GM19395 (cell line): Measurements from ENCODE around the gene NEK4.

Experiments
- ATAC-seq: cut with Tn5 transposase; IDR thresholded peaks from one replicate; pipeline ENCODE4 v1.9.1; 2021; ENCODE audit warnings: mild to moderate bottlenecking, moderate library complexity; ENCODE audit not compliant: unreplicated experiment

Gene NEK4

GRCh38 chr3:52705438-52705687, 65.4 kb downstream of the NEK4 start:
- ATAC-seq: no peak

- no peak for ATAC-seq
Measured at GRCh38 chr3:52704611-52705437, 65.9 kb downstream of the NEK4 start.

DNA sequence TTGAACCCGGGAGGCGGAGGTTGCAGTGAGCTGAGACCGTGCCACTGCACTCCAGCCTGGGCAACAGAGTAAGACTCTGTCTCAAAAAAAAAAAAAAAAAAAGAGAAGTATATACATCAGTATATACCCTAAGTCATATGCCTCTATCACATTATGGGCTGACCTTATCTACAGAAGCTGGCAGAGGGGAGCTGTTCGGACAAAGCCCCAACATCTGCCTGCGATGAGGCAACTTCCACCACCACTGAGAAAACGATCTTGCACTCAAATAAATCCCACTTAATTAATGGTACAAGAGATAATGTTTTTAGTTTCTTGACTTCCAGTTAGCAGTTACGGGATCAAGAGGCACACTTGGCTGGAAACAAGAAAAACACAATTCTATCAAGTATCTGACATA, 67.4 kb downstream of the NEK4 start:
- no peak for ATAC-seq

GRCh38 chr3:52697632-52697965, 73.1 kb downstream of the NEK4 start:
- no peak for ATAC-seq

DNA sequence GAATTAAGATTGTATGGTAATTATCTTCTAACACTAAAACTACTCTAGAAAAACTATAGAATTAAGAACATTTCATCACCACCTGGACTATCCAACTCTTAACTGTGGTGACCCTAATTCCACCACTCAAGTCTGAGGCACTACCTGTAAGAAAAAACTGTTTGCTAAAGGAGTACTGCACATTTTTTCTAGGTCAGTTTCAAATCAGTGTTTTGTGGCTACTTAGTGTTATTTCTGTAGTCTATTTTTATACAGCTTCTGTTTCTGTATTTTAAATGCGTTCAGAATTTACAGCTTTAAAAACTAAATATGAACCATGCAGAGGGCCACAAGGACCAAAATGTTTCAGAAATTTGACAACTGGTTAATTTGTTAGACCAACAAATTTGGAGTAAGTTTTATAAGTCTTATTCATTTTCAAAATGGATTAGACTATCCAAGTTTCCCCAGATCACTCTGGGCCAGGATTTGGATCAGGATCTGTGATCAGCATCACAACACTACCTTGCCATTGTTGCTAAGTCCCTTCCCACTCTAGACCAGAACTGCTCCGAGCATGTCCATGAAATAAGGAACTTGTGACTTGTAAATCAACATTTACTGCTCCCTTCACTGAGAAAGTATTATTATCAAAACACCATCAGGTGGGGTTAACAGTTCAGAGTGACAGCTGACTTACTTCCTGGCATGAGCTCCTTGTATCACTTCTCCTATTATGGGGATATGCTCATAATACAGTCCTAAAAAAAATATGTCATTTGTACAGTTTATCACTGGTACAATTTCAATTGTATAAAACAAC, 73.7 kb downstream of the NEK4 start:
- no peak for ATAC-seq

- ATAC-seq: no peak
Measured at GRCh38 chr3:52695798-52696671, 74.7 kb downstream of the NEK4 start.

- no peak for ATAC-seq
Measured at GRCh38 chr3:52694528-52695189, 76.1 kb downstream of the NEK4 start.

GRCh38 chr3:52693071-52693470, 77.7 kb downstream of the NEK4 start:
- ATAC-seq: no peak

DNA sequence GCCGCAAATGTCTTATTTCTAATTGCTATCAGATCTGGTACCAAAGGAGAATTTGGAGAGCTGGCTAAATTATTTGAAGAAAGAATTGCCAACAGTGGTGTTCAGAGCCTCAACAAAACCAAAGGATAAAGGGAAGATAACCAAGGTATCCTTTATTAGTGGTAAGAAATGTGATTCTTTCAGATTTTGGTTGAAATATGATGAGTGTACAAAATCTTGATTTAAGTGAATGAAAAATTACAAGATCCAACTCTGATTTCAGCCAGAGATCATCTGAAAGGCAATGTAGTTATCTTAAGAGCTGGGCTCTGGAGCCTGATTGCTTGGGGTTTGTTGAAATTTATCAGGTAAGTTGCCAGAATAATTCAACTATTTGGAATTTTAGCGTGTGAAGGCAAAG, 80.2 kb downstream of the NEK4 start:
- no peak for ATAC-seq

DNA sequence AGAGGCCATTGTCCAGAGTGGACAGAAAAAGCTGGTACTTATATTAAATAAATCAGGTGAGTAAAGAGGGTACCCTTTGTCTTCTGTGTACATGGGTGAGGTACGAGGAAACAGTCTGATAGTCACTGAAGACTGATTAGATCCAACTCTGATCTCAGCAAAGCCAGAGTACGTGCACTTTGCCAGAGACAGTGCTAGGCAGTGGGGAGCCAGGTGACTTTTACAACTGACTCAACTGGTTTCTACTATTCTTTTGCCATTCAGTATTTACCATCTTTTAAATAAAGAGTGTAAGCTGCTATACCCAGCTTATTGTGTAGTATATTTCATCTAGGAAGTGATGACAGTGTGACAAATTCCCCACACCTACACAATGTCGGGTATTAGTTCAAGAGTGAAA, 81.6 kb downstream of the NEK4 start:
- ATAC-seq: no peak

- ATAC-seq: no peak
Measured at GRCh38 chr3:52688266-52688665, 82.5 kb downstream of the NEK4 start.

DNA sequence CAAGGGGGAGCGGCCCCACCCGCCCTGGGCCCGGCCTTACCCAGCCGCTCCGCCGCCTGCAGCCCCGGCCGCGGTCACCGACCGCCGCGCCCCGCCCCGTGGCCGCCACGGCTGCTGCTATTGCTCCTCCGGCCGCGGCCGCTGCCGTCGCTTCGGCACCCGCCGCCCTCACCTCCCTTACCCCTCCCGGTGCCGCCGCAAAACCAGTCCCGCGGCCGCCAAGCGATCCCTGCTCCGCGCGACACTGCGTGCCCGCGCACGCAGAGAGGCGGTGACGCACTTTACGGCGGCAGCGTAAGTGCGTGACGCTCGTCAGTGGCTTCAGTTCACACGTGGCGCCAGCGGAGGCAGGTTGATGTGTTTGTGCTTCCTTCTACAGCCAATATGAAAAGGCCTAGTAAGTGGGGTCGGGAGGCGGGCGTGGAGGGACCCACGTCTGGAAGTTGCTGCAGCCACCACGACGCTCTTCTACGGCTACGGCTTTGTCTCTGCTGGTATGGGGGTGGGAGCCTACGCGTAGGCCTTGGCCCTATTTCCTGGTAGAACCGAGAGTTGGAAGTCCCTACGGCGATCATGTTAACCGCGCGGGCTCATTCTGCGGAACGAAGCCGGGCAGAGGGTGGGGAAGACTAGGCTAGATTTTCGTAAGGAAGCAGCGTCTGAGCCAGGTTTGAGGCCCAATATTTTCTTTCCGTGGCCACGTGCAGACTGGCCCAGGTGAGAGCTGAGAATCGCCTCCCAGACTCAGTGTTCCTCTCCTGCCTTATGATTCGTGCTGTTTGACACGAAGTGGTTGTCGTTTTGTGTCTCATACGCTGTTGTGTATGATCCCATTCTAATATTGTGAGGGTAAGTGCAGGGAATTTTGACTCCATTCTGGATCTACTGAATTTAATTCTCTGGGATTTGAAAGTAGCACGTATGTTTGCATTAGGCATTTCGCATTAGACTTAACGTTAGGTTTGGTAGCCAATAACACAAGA, 84.7 kb downstream of the NEK4 start, which contains the start of the genes GNL3 and PBRM1:
Gene GNL3, plus strand, starts transcription at position 324 of the 983 bp plus-strand sequence. Its CDS starts 61 bp downstream, at position 385.
Gene PBRM1, minus strand, starts transcription at position 205 of the 983 bp plus-strand sequence.
- ATAC-seq: peak; percentile 80

DNA sequence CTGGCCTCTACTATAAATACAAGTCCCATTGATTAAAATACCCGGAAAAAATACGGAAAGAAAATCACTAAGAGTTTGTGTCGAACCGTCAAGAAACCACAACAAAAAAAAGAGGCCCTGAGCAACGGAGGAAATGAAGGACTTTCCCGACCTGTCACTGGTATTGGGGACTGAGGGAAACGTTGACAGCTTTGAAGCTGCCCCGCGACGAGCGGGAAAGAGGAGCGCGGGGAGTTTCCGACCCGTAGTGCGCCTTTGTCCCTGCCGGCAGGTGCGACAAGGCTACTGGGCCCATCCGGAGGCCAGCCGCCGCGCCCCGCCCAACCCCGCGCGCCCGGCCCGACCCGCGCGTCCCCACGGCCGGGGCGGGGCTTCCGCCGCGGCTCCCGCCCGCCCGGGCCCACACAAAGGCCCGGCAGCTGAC, 85.4 kb downstream of the NEK4 start:
- ATAC-seq: peak; percentile 67

DNA sequence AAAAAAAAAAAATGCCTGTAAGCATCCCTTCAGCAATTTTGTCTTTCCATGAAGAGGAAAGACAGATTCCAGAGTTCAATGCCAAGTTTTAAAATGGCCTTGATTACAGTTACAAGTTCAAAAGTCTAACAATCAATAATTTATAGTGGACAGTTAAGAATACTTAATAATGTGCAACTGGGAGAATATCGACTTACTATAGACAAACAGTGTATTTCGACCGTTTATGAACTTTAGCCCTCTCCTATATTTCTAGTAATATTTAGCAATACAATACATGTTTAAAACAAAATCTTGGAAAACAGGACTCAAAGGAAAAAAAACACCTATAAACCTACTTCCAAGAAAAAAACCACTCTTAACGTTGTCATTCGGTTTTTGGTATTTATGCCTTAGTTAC, 86.6 kb downstream of the NEK4 start:
- ATAC-seq: no peak

- ATAC-seq: no peak
Measured at GRCh38 chr3:52683611-52684010, 87.1 kb downstream of the NEK4 start.

GRCh38 chr3:52682016-52682415, 88.7 kb downstream of the NEK4 start:
- ATAC-seq: no peak

DNA sequence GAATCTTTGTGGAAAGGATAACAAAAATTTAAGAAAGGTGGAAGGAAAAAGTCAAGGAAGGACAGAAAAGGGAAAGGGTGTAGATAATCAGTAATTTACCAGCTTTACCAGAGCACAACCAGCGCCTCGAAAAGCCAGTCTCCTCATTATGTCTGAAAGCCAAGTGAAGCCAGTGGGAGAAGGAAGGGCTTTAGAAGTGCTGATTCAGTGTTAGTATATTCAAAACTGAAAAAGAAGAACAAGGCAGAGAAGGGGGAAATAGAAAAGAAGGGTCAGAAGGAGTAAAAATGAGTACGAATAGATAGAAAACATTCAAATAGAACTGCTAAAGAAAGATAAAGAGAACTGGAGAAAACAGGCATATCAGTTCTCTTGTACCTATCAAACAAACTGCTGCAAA, 89.1 kb downstream of the NEK4 start:
- no peak for ATAC-seq

DNA sequence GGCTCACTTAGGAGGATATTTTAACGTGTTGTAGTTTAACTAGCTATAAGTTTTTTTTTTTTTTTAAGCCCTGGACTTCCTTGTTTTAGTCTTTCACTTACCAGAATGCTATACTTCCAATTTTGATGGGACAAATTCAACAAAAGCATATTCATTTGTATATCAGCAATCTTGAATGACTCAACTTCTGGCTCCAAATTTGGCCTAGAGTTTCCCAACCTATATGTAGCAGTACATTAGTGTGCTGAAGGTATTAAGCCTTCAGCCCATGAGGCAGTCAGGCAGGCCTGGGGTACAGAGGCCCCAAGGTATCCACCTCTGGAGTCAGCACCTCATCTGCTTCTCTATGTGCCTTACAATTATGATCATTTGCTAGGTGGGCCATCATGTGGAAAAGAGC, 90.9 kb downstream of the NEK4 start:
- ATAC-seq: no peak

DNA sequence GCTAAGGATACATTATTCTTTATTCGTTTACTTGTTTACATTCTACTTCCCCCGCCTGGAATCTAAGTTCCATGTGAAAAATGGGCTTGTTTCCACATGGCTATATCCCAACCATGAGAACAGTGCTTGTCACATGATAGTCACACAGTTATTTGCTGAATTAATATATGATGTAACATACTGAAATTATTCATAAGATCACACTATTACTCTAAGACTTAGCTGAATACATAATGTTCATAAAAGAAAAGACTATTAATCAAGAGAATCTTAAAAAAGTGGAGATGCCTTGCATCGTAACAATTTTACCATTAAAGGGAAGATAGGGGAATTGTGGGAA, 91.6 kb downstream of the NEK4 start:
- no peak for ATAC-seq
